PC-3 (cell line): ENCODE measurements around the gene CMTM2.

ENCODE experiments used
- CTCF ChIP-seq: fragments of 300-600 bp; sonication (generic); conservative IDR thresholded peaks from 2 replicates; pipeline ENCODE4 v1.5.1; 2017; ENCODE audit warnings: antibody characterized with exemption, low read depth, mild to moderate bottlenecking, low read length
- EZH2phosphoT487 ChIP-seq: fragments of 300-600 bp; sonication (generic); IDR thresholded peaks from 2 replicates; pipeline ENCODE4 v1.6.1; 2018; ENCODE audit warnings: mild to moderate bottlenecking, antibody characterized with exemption, low read length, borderline replicate concordance

- no peak for TF ChIP-seq CTCF
- TF ChIP-seq EZH2phosphoT487, result no peak
These were observed 41.1 kb downstream of the CMTM2 start for GRCh38 chr16:66620429-66620795.
